HEK293 (cell line): Measurements from ENCODE around the gene CDCA3.

Experiments used
- AEBP2 ChIP-seq: fragments of 450-650 bp; formaldehyde crosslinking; IDR thresholded peaks from 2 replicates; pipeline ENCODE4 v1.5.1; 2016; ENCODE audit warnings: missing biosample characterization, missing genetic modification characterization, borderline replicate concordance
- ATF2 ChIP-seq: fragments of 450-650 bp; formaldehyde crosslinking; IDR thresholded peaks from 2 replicates; pipeline ENCODE4 v1.5.1; 2016; ENCODE audit warnings: missing biosample characterization, missing genetic modification characterization, low read depth
- GLI2 ChIP-seq: fragments of 450-650 bp; formaldehyde crosslinking; IDR thresholded peaks from 2 replicates; pipeline ENCODE4; 2017; ENCODE audit warnings: missing biosample characterization, missing genetic modification characterization, low read depth, borderline replicate concordance
- GLI4 ChIP-seq: fragments of 450-650 bp; formaldehyde crosslinking; IDR thresholded peaks from 2 replicates; pipeline ENCODE4 v1.5.1; 2016; ENCODE audit warnings: missing biosample characterization, missing genetic modification characterization
- HOXA7 ChIP-seq: sonication (generic); formaldehyde crosslinking; IDR thresholded peaks from 2 replicates; pipeline ENCODE4 v1.8.1; 2022; ENCODE audit warnings: missing genetic modification reagents, borderline replicate concordance
- KLF1 ChIP-seq: fragments of 450-650 bp; formaldehyde crosslinking; IDR thresholded peaks from 2 replicates; pipeline ENCODE4 v1.5.1; 2016; ENCODE audit warnings: missing biosample characterization, missing genetic modification characterization
- KLF17 ChIP-seq: fragments of 450-650 bp; formaldehyde crosslinking; IDR thresholded peaks from 2 replicates; pipeline ENCODE4 v1.5.1; 2016; ENCODE audit warnings: missing biosample characterization, missing genetic modification characterization
- PBX3 ChIP-seq: sonication (generic); formaldehyde crosslinking; IDR thresholded peaks from 2 replicates; pipeline ENCODE4 v1.8.1; 2022; ENCODE audit warnings: mild to moderate bottlenecking, moderate library complexity, missing genetic modification reagents
- PRDM10 ChIP-seq: fragments of 450-650 bp; formaldehyde crosslinking; IDR thresholded peaks from 2 replicates; pipeline ENCODE4 v1.5.1; 2016; ENCODE audit warnings: missing biosample characterization, missing genetic modification characterization
- WT1 ChIP-seq: fragments of 450-650 bp; formaldehyde crosslinking; IDR thresholded peaks from 2 replicates; pipeline ENCODE4 v1.5.1; 2016; ENCODE audit warnings: missing biosample characterization, missing genetic modification characterization
- ZBTB10 ChIP-seq: fragments of 450-650 bp; formaldehyde crosslinking; IDR thresholded peaks from 2 replicates; pipeline ENCODE4 v1.5.1; 2016; ENCODE audit warnings: missing biosample characterization, missing genetic modification characterization
- ZEB2 ChIP-seq: fragments of 450-650 bp; formaldehyde crosslinking; IDR thresholded peaks from 2 replicates; pipeline ENCODE4 v1.5.1; 2016; ENCODE audit warnings: missing biosample characterization, missing genetic modification characterization
- ZFHX2 ChIP-seq: fragments of 450-650 bp; formaldehyde crosslinking; conservative IDR thresholded peaks from 2 replicates; pipeline ENCODE4 v1.5.1; 2016; ENCODE audit warnings: missing biosample characterization, missing genetic modification characterization
- ZNF114 ChIP-seq: fragments of 450-650 bp; formaldehyde crosslinking; IDR thresholded peaks from 2 replicates; pipeline ENCODE4 v1.5.0; 2017; ENCODE audit warnings: missing biosample characterization, missing genetic modification characterization
- ZNF184 ChIP-seq: fragments of 450-650 bp; IDR thresholded peaks from 2 replicates; pipeline ENCODE4 v1.5.1; 2018; ENCODE audit warnings: missing biosample characterization, mild to moderate bottlenecking, missing genetic modification characterization
- ZNF280C ChIP-seq: fragments of 450-650 bp; formaldehyde crosslinking; IDR thresholded peaks from 2 replicates; pipeline ENCODE4 v1.5.1; 2016; ENCODE audit warnings: missing biosample characterization, missing genetic modification characterization
- ZNF341 ChIP-seq: fragments of 450-650 bp; formaldehyde crosslinking; IDR thresholded peaks from 2 replicates; pipeline ENCODE4; 2016; ENCODE audit warnings: low read depth, missing biosample characterization, missing genetic modification characterization
- ZNF37A ChIP-seq: fragments of 450-650 bp; IDR thresholded peaks from 2 replicates; pipeline ENCODE4 v1.5.1; 2018; ENCODE audit warnings: missing biosample characterization, missing genetic modification characterization
- ZNF544 ChIP-seq: fragments of 450-650 bp; formaldehyde crosslinking; IDR thresholded peaks from 2 replicates; pipeline ENCODE4 v1.5.0; 2017; ENCODE audit warnings: missing biosample characterization, missing genetic modification characterization
- ZNF561 ChIP-seq: fragments of 450-650 bp; IDR thresholded peaks from 2 replicates; pipeline ENCODE4 v1.5.1; 2018; ENCODE audit warnings: missing biosample characterization, missing genetic modification characterization, borderline replicate concordance
- ZNF645 ChIP-seq: fragments of 450-650 bp; formaldehyde crosslinking; IDR thresholded peaks from 2 replicates; pipeline ENCODE4; 2016; ENCODE audit warnings: missing biosample characterization, missing genetic modification characterization
- ZNF76 ChIP-seq: fragments of 450-650 bp; formaldehyde crosslinking; IDR thresholded peaks from 2 replicates; pipeline ENCODE4; 2016; ENCODE audit warnings: low read depth, missing biosample characterization, missing genetic modification characterization, borderline replicate concordance
- ZNF792 ChIP-seq: fragments of 450-650 bp; formaldehyde crosslinking; IDR thresholded peaks from 2 replicates; pipeline ENCODE4 v1.5.1; 2016; ENCODE audit warnings: missing biosample characterization, missing genetic modification characterization
- ZSCAN16 ChIP-seq: fragments of 450-650 bp; formaldehyde crosslinking; IDR thresholded peaks from 2 replicates; pipeline ENCODE4 v1.5.1; 2016; ENCODE audit warnings: missing biosample characterization, missing genetic modification characterization

The CDCA3 gene

GRCh38 chr12:6851921-6852650, 1.0 kb upstream of the CDCA3 start, which contains the start of gene USP5 (continued):
- TF ChIP-seq ZNF280C (tag by site-specific recombination) (no peak), GLI4 (no peak), ZNF184 (tag by site-specific recombination) (no peak), PBX3 (CRISPR knock-in tag) (peak; percentile 35; the same call in 1 of the 2 replicates), ZSCAN16 (tag by site-specific recombination) (no peak), ZNF76 (tag by site-specific recombination) (peak; percentile 100), ZEB2 (tag by site-specific recombination) (peak; percentile 93), ZNF645 (no peak), HOXA7 (CRISPR knock-in tag) (no peak), ATF2 (tag by site-specific recombination) (no peak), ZBTB10 (tag by site-specific recombination) (peak; percentile 36; the same call in 1 of the 2 replicates), WT1 (tag by site-specific recombination) (peak; percentile 95), ZFHX2 (peak; percentile 57; the same call in 1 of the 2 replicates), ZNF544 (tag by site-specific recombination) (no peak), PRDM10 (tag by site-specific recombination) (peak; percentile 29; the same call in 1 of the 2 replicates), ZNF561 (tag by site-specific recombination) (peak; percentile 73; the same call in 1 of the 2 replicates), AEBP2 (tag by site-specific recombination) (no peak), ZNF114 (tag by site-specific recombination) (no peak), ZNF37A (no peak), ZNF341 (tag by site-specific recombination) (peak; percentile 93), KLF17 (tag by site-specific recombination) (peak; percentile 83), ZNF792 (no peak), KLF1 (tag by site-specific recombination) (peak; percentile 75), GLI2 (tag by site-specific recombination) (no peak)
